IMR-90 (cell line): ENCODE data around the gene RAB23. TPM values are rescaled to one million over a fixed set of nuclear protein-coding genes. Genes with fewer than 3 reads are reported as not detected.

Experiments
- ATAC-seq: fragments of 200-7000 bp; cut with Tn5 transposase; 2 replicates; pipeline ENCODE4 v1.9.1; 2020; ENCODE audit warnings: low read depth, mild to moderate bottlenecking, moderate library complexity
- BruUV-seq: library from RNA; stranded (reverse); fragments of 400-500 nt; replicated peaks from 2 replicates; lab custom pipeline; 2021; lab: Mats Ljungman, UMichigan
- CTCF ChIA-PET: fragments of 300-600 bp; formaldehyde crosslinking; extraction: SDS; loops from one replicate; lab custom pipeline; 2021; ENCODE audit warnings: antibody characterized with exemption; lab: Yijun Ruan, JAX
- POLR2A ChIA-PET: fragments of 300-600 bp; sonication (Branson Sonifier 250); formaldehyde crosslinking; loops from one replicate; lab custom pipeline; 2022; ENCODE audit warnings: antibody characterized with exemption; ENCODE audit not compliant: unreplicated experiment; lab: Charles Lee
- DNase-seq: peaks from one replicate; pipeline ENCODE4 v3.0.0; 2013
- H2AFZ ChIP-seq: replicated peaks from 2 replicates; pipeline ENCODE3; 2013; ENCODE audit warnings: low read length, mild to moderate bottlenecking; ENCODE audit not compliant: poor library complexity
- H2AK5ac ChIP-seq: 2 replicates; pipeline ENCODE4 v1.6.1; 2013; ENCODE audit warnings: low read depth, low read length, inconsistent platforms
- H2AK9ac ChIP-seq: replicated peaks from 2 replicates; pipeline ENCODE3; 2013; ENCODE audit warnings: mild to moderate bottlenecking, low read depth, low read length, moderate library complexity; ENCODE audit not compliant: poor library complexity
- H2BK120ac ChIP-seq: 2 replicates; pipeline ENCODE4 v1.6.1; 2013; ENCODE audit warnings: low read depth, low read length, inconsistent platforms
- H2BK15ac ChIP-seq: 3 replicates; pipeline ENCODE4 v1.6.1; 2013; ENCODE audit warnings: low read depth, low read length, inconsistent platforms
- H2BK20ac ChIP-seq: 2 replicates; pipeline ENCODE4 v1.6.1; 2013; ENCODE audit warnings: low read depth, mild to moderate bottlenecking, inconsistent platforms, low read length, moderate library complexity
- H2BK5ac ChIP-seq: 2 replicates; pipeline ENCODE4 v1.6.1; 2013; ENCODE audit warnings: mild to moderate bottlenecking, low read depth, low read length, inconsistent platforms; ENCODE audit not compliant: poor library complexity, severe bottlenecking
- H3K14ac ChIP-seq: replicated peaks from 2 replicates; pipeline ENCODE4 v1.6.1; 2013; ENCODE audit warnings: low read depth, low read length, inconsistent platforms
- H3K18ac ChIP-seq: 2 replicates; pipeline ENCODE4 v1.6.1; 2013; ENCODE audit warnings: low read depth, low read length, control low read depth
- H3K23ac ChIP-seq: 2 replicates; pipeline ENCODE4 v1.6.1; 2013; ENCODE audit warnings: low read depth, low read length, inconsistent platforms
- H3K27ac ChIP-seq: 2 replicates; pipeline ENCODE4 v1.5.1; 2013; ENCODE audit warnings: mild to moderate bottlenecking, control low read depth, low read length; ENCODE audit not compliant: insufficient read depth
- H3K27me3 ChIP-seq: 2 replicates; pipeline ENCODE4 v1.6.1; 2013; ENCODE audit warnings: low read length; ENCODE audit not compliant: control insufficient read depth, insufficient read depth
- H3K36me3 ChIP-seq: 2 replicates; pipeline ENCODE4 v1.6.1; 2013; ENCODE audit warnings: low read length, mixed read lengths; ENCODE audit not compliant: control insufficient read depth, insufficient read depth
- H3K4ac ChIP-seq: 2 replicates; pipeline ENCODE4 v1.6.1; 2013; ENCODE audit warnings: low read depth, low read length, inconsistent platforms
- H3K4me1 ChIP-seq: 2 replicates; pipeline ENCODE4 v1.6.1; 2013; ENCODE audit warnings: low read length, mixed read lengths; ENCODE audit not compliant: control insufficient read depth, insufficient read depth
- H3K4me2 ChIP-seq: 2 replicates; pipeline ENCODE4 v1.6.1; 2013; ENCODE audit warnings: low read depth, mild to moderate bottlenecking, control low read depth, low read length, moderate library complexity
- H3K4me3 ChIP-seq: 2 replicates; pipeline ENCODE4 v1.5.1; 2013; ENCODE audit warnings: low read depth, mild to moderate bottlenecking, control low read depth, low read length, moderate library complexity; ENCODE audit not compliant: insufficient read depth
- H3K56ac ChIP-seq: 2 replicates; pipeline ENCODE4 v1.6.1; 2013; ENCODE audit warnings: low read length, inconsistent platforms; ENCODE audit not compliant: insufficient read depth; ENCODE audit errors: extremely low read depth
- H3K79me1 ChIP-seq, 2 experiments: 2 replicates each; pipeline ENCODE4 v1.6.1; 2013; ENCODE audit warnings: low read length in 2 of 2, inconsistent platforms in 1 of 2, low read depth in 1 of 2
- H3K9ac ChIP-seq: 2 replicates; pipeline ENCODE4 v1.6.1; 2013; ENCODE audit warnings: low read depth, low read length, control low read depth
- H3K9me1 ChIP-seq: 2 replicates; pipeline ENCODE4 v1.6.1; 2013; ENCODE audit warnings: low read length, inconsistent platforms; ENCODE audit not compliant: insufficient read depth
- H3K9me3 ChIP-seq: 2 replicates; pipeline ENCODE4 v1.6.1; 2013; ENCODE audit warnings: low read length; ENCODE audit not compliant: control insufficient read depth, insufficient read depth
- H4K20me1 ChIP-seq: 2 replicates; pipeline ENCODE4 v1.6.1; 2013; ENCODE audit warnings: low read length, inconsistent platforms; ENCODE audit not compliant: insufficient read depth
- H4K5ac ChIP-seq: 2 replicates; pipeline ENCODE4 v1.6.1; 2013; ENCODE audit warnings: mild to moderate bottlenecking, low read depth, low read length, control low read depth
- H4K8ac ChIP-seq, 2 experiments: 2 replicates each; pipeline ENCODE4 v1.6.1; 2013; ENCODE audit warnings: low read depth in 2 of 2, low read length in 2 of 2, control low read depth in 1 of 2, inconsistent platforms in 1 of 2
- H4K91ac ChIP-seq: 2 replicates; pipeline ENCODE4 v1.6.1; 2013; ENCODE audit warnings: low read depth, low read length, inconsistent platforms; ENCODE audit not compliant: insufficient read depth
- CTCF ChIP-seq: conservative IDR thresholded peaks from 2 replicates; pipeline ENCODE4 v1.5.1; 2012; ENCODE audit warnings: mild to moderate bottlenecking, low read depth, low read length, improper control_type of control experiment
- FOS ChIP-seq: fragments of 150-350 bp; IDR thresholded peaks from 2 replicates; pipeline ENCODE4 v1.6.1; 2016; ENCODE audit warnings: low read depth, low read length
- dilution Hi-C: fragments of 300-500 bp; cut with HindIII; formaldehyde crosslinking; loops from one replicate; pipeline ENCODE4 v1.14.3; 2018; ENCODE audit warnings: low sequenced_read_pairs; ENCODE audit not compliant: unreplicated experiment
- in situ Hi-C: fragments of 300-500 bp; cut with MboI; formaldehyde crosslinking; loops from 3 replicates; pipeline ENCODE4 v1.14.3; 2019; ENCODE audit warnings: low sequenced_read_pairs, inconsistent platforms, mixed read lengths
- intact Hi-C: fragments of 100-400 bp; cut with micrococcal nuclease; formaldehyde crosslinking; loops from 2 replicates; pipeline ENCODE4 v1.10.0; 2022
- polyA plus RNA-seq, 3 experiments: library from polyadenylated mRNA; depleted of rRNA; stranded (reverse); fragments of >200 nt; gene quantifications; 2 replicates each; pipeline ENCODE4 v1.2.3, GENCODE V29; 2012; ENCODE audit warnings: low replicate concordance in 1 of 3
- total RNA-seq: library from RNA; depleted of rRNA; stranded (reverse); fragments of >200 nt; gene quantifications from 2 replicates; pipeline ENCODE4 v1.2.3, GENCODE V29; 2012

RAB23 gene
- total and polyA plus RNA-seq, 2 of the 4 experiments (the other 2 are of a cell fraction): 10.8 to 13.3 TPM

- dilution Hi-C loops (no loop called here), intact Hi-C loops (no loop called here)
These were observed 63.4 kb downstream of the RAB23 start for GRCh38 chr6:57158658-57159057.

More at GRCh38 chr6:57158658-57159057, 63.4 kb downstream of the RAB23 start:
- no peak overlapping the region for H4K91ac ChIP-seq
- H3K23ac ChIP-seq: no peak overlapping the region
- no peak overlapping the region for H2BK120ac ChIP-seq
- 0 out of 2 replicates have a peak, but pooled peaks cover 2% of the 10 kb centered on the region for H3K9me1 ChIP-seq
- H3K4me3 ChIP-seq: no peak overlapping the region
- no peak overlapping the region for H3K14ac ChIP-seq
- H2AFZ ChIP-seq: no peak overlapping the region
- no peak overlapping the region for H3K56ac ChIP-seq
- BruUV-seq: no TSS peak
- H3K27me3 ChIP-seq: no peaks in the 10 kb centered on the region
- H3K4me2 ChIP-seq: no peak overlapping the region
- DNase-seq (peak; percentile 65), ATAC-seq (peak; percentile 38)
- peak; percentile 45; the same call in 1 of the 2 replicates for TF ChIP-seq FOS
- no peak for TF ChIP-seq CTCF
- ChIA-PET CTCF (interaction anchor here (0.5 kb wide), 1 partner anchor 52 kb away, joined by 4 read pairs; no protein-coding TSS in a partner anchor), POLR2A (no interaction called here)
- H2BK20ac ChIP-seq: no peak overlapping the region
- H3K4ac ChIP-seq: no peak overlapping the region
- peaks cover 3 to 5% of the 10 kb centered on the region in 2 experiments; a peak in 3 of 4 replicates for H3K79me1 ChIP-seq
- H4K5ac ChIP-seq: no peak overlapping the region; the same call in 1 of the 2 replicates
- H3K4me1 ChIP-seq: peaks cover 15% of the 10 kb centered on the region
- H2BK15ac ChIP-seq: no peak overlapping the region
- no peak overlapping the region for H3K9ac ChIP-seq
- no peak overlapping the region for H2AK9ac ChIP-seq
- peak overlapping the region; percentile 24 for H2BK5ac ChIP-seq
- H3K9me3 ChIP-seq: no peaks in the 10 kb centered on the region
- H3K18ac ChIP-seq: no peak overlapping the region; the same call in 1 of the 2 replicates
- H3K27ac ChIP-seq: no peak overlapping the region
- no peak overlapping the region for H2AK5ac ChIP-seq
- H4K20me1 ChIP-seq: 0 out of 2 replicates have a peak, but pooled peaks cover 3% of the 10 kb centered on the region
- in situ Hi-C loops: no loop called here
- no peak overlapping the region; a peak in 1 of 4 replicates for H4K8ac ChIP-seq
- H3K36me3 ChIP-seq: peaks cover 6% of the 10 kb centered on the region
